AG04449 (cell line): ENCODE data around the gene FSD1.
"Not testable (repeated sequence)": the region's sequence is repeated elsewhere in the genome, so short reads cannot be mapped to it uniquely, and the experiment has no call there.

Experiments
- CTCF ChIA-PET: fragments of 350-600 bp; formaldehyde crosslinking; extraction: SDS; loops from one replicate; lab custom pipeline; 2021; ENCODE audit warnings: antibody characterized with exemption; lab: Yijun Ruan, JAX
- POLR2A ChIA-PET: fragments of 400-600, 350-600 bp; formaldehyde crosslinking; extraction: SDS; loops from one replicate; lab custom pipeline; 2020; ENCODE audit warnings: antibody characterized with exemption, inconsistent platforms; lab: Yijun Ruan, JAX
- DNase-seq: peaks from one replicate; pipeline ENCODE4 v3.0.0-alpha.2; 2010; ENCODE audit warnings: low read depth, low spot score
- H3K4me3 ChIP-seq: 2 replicates; pipeline ENCODE4 v1.5.1; 2011; ENCODE audit warnings: low read depth, mild to moderate bottlenecking, control low read depth, low read length
- CTCF ChIP-seq: IDR thresholded peaks from one replicate; pipeline ENCODE4 v1.5.1; 2011; ENCODE audit warnings: mild to moderate bottlenecking, moderate library complexity, low read length, control low read depth, inconsistent platforms; ENCODE audit not compliant: insufficient read depth; ENCODE audit errors: missing control alignments

FSD1 gene

GRCh38 chr19:4272894-4273293 is 31.5 kb upstream of the FSD1 start:
- DNase-seq = no peak
- POLR2A ChIA-PET = no interaction called here
- TF ChIP-seq CTCF = no peak
- CTCF ChIA-PET = interaction anchor here (1.5 to 1.7 kb wide), 2 partner anchors 66 to 128 kb away, joined by 3 to 4 read pairs; partner anchors contain the start of gene SH3GL1
- H3K4me3 ChIP-seq = no peak overlapping the region

- H3K4me3 ChIP-seq, DNase-seq: not testable (repeated sequence)
- CTCF ChIA-PET = interaction anchor here (0.6 to 1.7 kb wide), 3 partner anchors 10 to 126 kb away, joined by 3 to 4 read pairs (median 3); partner anchors contain the start of gene SH3GL1
- POLR2A ChIA-PET = interaction anchor here (0.7 kb wide), 1 partner anchor 82 kb away, joined by 4 read pairs; no protein-coding TSS in a partner anchor
These were observed 30.1 kb upstream of the FSD1 start for GRCh38 chr19:4274321-4274686.

- H3K4me3 ChIP-seq = no peak overlapping the region
- DNase-seq = no peak
- TF ChIP-seq CTCF = no peak
- ChIA-PET CTCF (interaction anchor here (0.9 to 8.0 kb wide), 6 partner anchors 9 to 123 kb away, joined by 3 to 77 read pairs (median 3); partner anchors contain the start of genes MPND, SH3GL1 and YJU2), POLR2A (no interaction called here)
These were observed 27.2 kb upstream of the FSD1 start for GRCh38 chr19:4277191-4277696.

- no peak for DNase-seq
- TF ChIP-seq CTCF = no peak
- POLR2A ChIA-PET = no interaction called here
These were observed 26.4 kb upstream of the FSD1 start for GRCh38 chr19:4278010-4278409.

GRCh38 chr19:4278419-4279266 is 25.8 kb upstream of the FSD1 start, which contains the start of gene SHD:
SHD (plus strand) TSS chr19:4279266; CDS start chr19:4280064, 798 bp downstream.
- DNase-seq = no peak
- CTCF ChIA-PET = interaction anchor here (0.9 to 8.0 kb wide), 3 partner anchors 11 to 74 kb away, joined by 3 to 77 read pairs (median 4); no protein-coding TSS in a partner anchor
- POLR2A ChIA-PET = no interaction called here
- no peak for TF ChIP-seq CTCF
- no peak within 1 kb of the TSS for H3K4me3 ChIP-seq

More at GRCh38 chr19:4278010-4278409, 26.4 kb upstream of the FSD1 start:
- no peak overlapping the region for H3K4me3 ChIP-seq
- CTCF ChIA-PET = interaction anchor here (0.9 to 8.0 kb wide), 3 partner anchors 10 to 74 kb away, joined by 3 to 77 read pairs (median 4); no protein-coding TSS in a partner anchor

GRCh38 chr19:4279267-4279529 is 25.2 kb upstream of the FSD1 start:
- no peak for DNase-seq
- no peak overlapping the region for H3K4me3 ChIP-seq
- TF ChIP-seq CTCF = no peak
- ChIA-PET POLR2A (no interaction called here), CTCF (interaction anchor here (1.2 to 8.0 kb wide), 2 partner anchors 11 to 24 kb away, joined by 3 to 77 read pairs; no protein-coding TSS in a partner anchor)
